Endothelial cell of umbilical vein (primary cell): ENCODE data around the gene SNX12. TPM values are rescaled to one million over a fixed set of nuclear protein-coding genes. Genes with fewer than 3 reads are reported as not detected.

Source experiments
- BruUV-seq: library from RNA; stranded (reverse); fragments of 400-500 nt; replicated peaks from 2 replicates; lab custom pipeline; 2021; lab: Mats Ljungman, UMichigan
- CTCF ChIA-PET: fragments of 300-600, 350-600 bp; sonication (Branson Sonifier 250); formaldehyde crosslinking; loops from one replicate; lab custom pipeline; 2021; ENCODE audit warnings: antibody characterized with exemption, inconsistent platforms; lab: Charles Lee
- POLR2A ChIA-PET: fragments of 300-600, 350-600 bp; sonication (Branson Sonifier 250); formaldehyde crosslinking; loops from one replicate; lab custom pipeline; 2021; ENCODE audit warnings: antibody characterized with exemption, inconsistent platforms; lab: Charles Lee
- DNase-seq: peaks from one replicate; pipeline ENCODE4 v3.0.0-alpha.2; 2011; ENCODE audit warnings: low read depth, low spot score
- FAIRE-seq: peaks from 2 replicates; lab custom pipeline; 2011; peaks lifted over from hg19 to GRCh38; lab: Jason Lieb, UNC
- H2AFZ ChIP-seq: 2 replicates; pipeline ENCODE4 v1.6.0; 2012; ENCODE audit warnings: low read depth, low read length, control low read depth, inconsistent platforms
- H3K27ac ChIP-seq: 2 replicates; pipeline ENCODE4 v1.5.1; 2011; ENCODE audit warnings: low read depth, mild to moderate bottlenecking, control low read depth, low read length, moderate library complexity; ENCODE audit not compliant: insufficient read depth
- H3K27me3 ChIP-seq, 2 experiments: 2 replicates each; pipeline versions ENCODE4 v1.6.0 to v1.6.1; 2011; ENCODE audit warnings: low read length in 2 of 2, mixed read lengths in 1 of 2; ENCODE audit not compliant: control insufficient read depth in 2 of 2, insufficient read depth in 2 of 2
- H3K36me3 ChIP-seq, 2 experiments: 2 replicates in 1 of 2; 3 replicates in 1 of 2; pipeline ENCODE4 v1.5.1; 2011; ENCODE audit warnings: low read length in 2 of 2, mild to moderate bottlenecking in 1 of 2, moderate library complexity in 1 of 2; ENCODE audit not compliant: control insufficient read depth in 2 of 2, insufficient read depth in 2 of 2; ENCODE audit errors: extremely low read depth in 1 of 2
- H3K4me1 ChIP-seq: 3 replicates; pipeline ENCODE4 v1.5.1; 2011; ENCODE audit warnings: mild to moderate bottlenecking, low read length; ENCODE audit not compliant: control insufficient read depth, insufficient read depth; ENCODE audit errors: extremely low read depth
- H3K4me2 ChIP-seq: 2 replicates; pipeline ENCODE4 v1.6.1; 2011; ENCODE audit warnings: low read length, control low read depth, mixed read lengths; ENCODE audit not compliant: insufficient read depth
- H3K4me3 ChIP-seq, 3 experiments: fragments of 200-600 bp in 1 of 3; sonication (generic), shearing (Covaris generic) in 1 of 3; replicated peaks in 1 of 3; 2 replicates each; pipeline ENCODE4 v1.5.1; 2011 to 2016; ENCODE audit warnings: control low read depth in 3 of 3, low read length in 3 of 3, mild to moderate bottlenecking in 2 of 3, inconsistent platforms in 1 of 3, low read depth in 1 of 3, moderate library complexity in 1 of 3; ENCODE audit not compliant: insufficient read depth in 1 of 3
- H3K79me2 ChIP-seq: 2 replicates; pipeline ENCODE4 v1.6.0; 2012; ENCODE audit warnings: low read length, inconsistent platforms; ENCODE audit not compliant: control insufficient read depth, insufficient read depth
- H3K9ac ChIP-seq: replicated peaks from 2 replicates; pipeline ENCODE3; 2011; ENCODE audit warnings: low read length, control low read depth; ENCODE audit not compliant: insufficient read depth; ENCODE audit errors: extremely low read depth
- H3K9me1 ChIP-seq: replicated peaks from 3 replicates; pipeline ENCODE4 v1.6.0; 2011; ENCODE audit warnings: mild to moderate bottlenecking, low read length; ENCODE audit not compliant: control insufficient read depth, insufficient read depth; ENCODE audit errors: extremely low read depth
- H3K9me3 ChIP-seq: replicated peaks from 2 replicates; pipeline ENCODE4 v1.5.1; 2012; ENCODE audit warnings: low read length, inconsistent platforms; ENCODE audit not compliant: control insufficient read depth, insufficient read depth
- H4K20me1 ChIP-seq: replicated peaks from 2 replicates; pipeline ENCODE3; 2011; ENCODE audit warnings: mild to moderate bottlenecking, low read length; ENCODE audit not compliant: control insufficient read depth, insufficient read depth; ENCODE audit errors: extremely low read depth
- CTCF ChIP-seq, 2 donors: IDR thresholded peaks; 1 replicate in 1 of 2; 2 replicates in 1 of 2; pipeline ENCODE4 v1.5.1; 2011; ENCODE audit warnings: low read length in 2 of 2, mild to moderate bottlenecking in 2 of 2, moderate library complexity in 2 of 2, control low read depth in 1 of 2, inconsistent platforms in 1 of 2, low read depth in 1 of 2; ENCODE audit not compliant: insufficient read depth in 1 of 2; ENCODE audit errors: extremely low read depth in 1 of 2
- EZH2 ChIP-seq: IDR thresholded peaks from 2 replicates; pipeline ENCODE4 v1.6.1; 2012; ENCODE audit warnings: borderline replicate concordance, low read depth, mild to moderate bottlenecking, moderate library complexity, low read length, inconsistent platforms; ENCODE audit not compliant: severe bottlenecking
- FOS ChIP-seq: IDR thresholded peaks from 2 replicates; pipeline ENCODE4 v1.6.1; 2011; ENCODE audit warnings: mild to moderate bottlenecking, low read length, moderate library complexity, borderline replicate concordance; ENCODE audit not compliant: insufficient read depth
- GATA2 ChIP-seq: IDR thresholded peaks from 2 replicates; pipeline ENCODE4 v1.7.0; 2011; ENCODE audit warnings: low read depth, mild to moderate bottlenecking, moderate library complexity, mixed read lengths, low read length; ENCODE audit not compliant: insufficient read length, insufficient read depth
- JUN ChIP-seq: IDR thresholded peaks from 2 replicates; pipeline ENCODE4 v1.6.1; 2011; ENCODE audit warnings: borderline replicate concordance, low read depth; ENCODE audit not compliant: insufficient read length, insufficient read depth
- MAX ChIP-seq: IDR thresholded peaks from 2 replicates; pipeline ENCODE4 v1.6.1; 2011; ENCODE audit not compliant: insufficient read depth, insufficient read length
- MYC ChIP-seq: IDR thresholded peaks from one replicate; pipeline ENCODE4 v1.6.1; 2011; ENCODE audit warnings: mild to moderate bottlenecking, low read depth, low read length
- POLR2A ChIP-seq: IDR thresholded peaks from 2 replicates; pipeline ENCODE4 v1.6.1; 2012; ENCODE audit warnings: low read depth, mild to moderate bottlenecking, control low read depth, low read length
- POLR2AphosphoS5 ChIP-seq: IDR thresholded peaks from 2 replicates; pipeline ENCODE4 v1.6.1; 2012; ENCODE audit warnings: low read depth, mild to moderate bottlenecking, control low read depth, low read length, moderate library complexity; ENCODE audit not compliant: insufficient read depth
- dilution Hi-C: fragments of 300-500 bp; cut with MboI; formaldehyde crosslinking; loops from one replicate; pipeline ENCODE4 v1.15.0; 2019; ENCODE audit warnings: low sequenced_read_pairs; ENCODE audit not compliant: extremely low pct_ligation_motif_present
- intact Hi-C: fragments of 100-400 bp; cut with micrococcal nuclease; formaldehyde crosslinking; loops from one replicate; pipeline ENCODE4 v1.10.0; 2022
- polyA plus RNA-seq, 4 experiments: library from polyadenylated mRNA; depleted of rRNA in 3 of 4; stranded (reverse) in 3 of 4; unstranded in 1 of 4; fragments of >200 nt; gene quantifications; 2 replicates each; pipeline versions ENCODE4 v1.2.1 to v1.2.3, GENCODE V29; 2011 to 2012; ENCODE audit warnings: missing spikeins in 1 of 4
- total RNA-seq: library from RNA; stranded (reverse); gene quantifications from 2 replicates; pipeline ENCODE4 v1.2.3, GENCODE V29; 2021

Gene SNX12
- total and polyA plus RNA-seq, 2 donors (not counting 3 experiments of a cell fraction or from before 2014, with no cell fraction given) = 85.4 to 90.6 TPM

- DNase-seq = no peak
- Histone ChIP-seq H3K9me3 (no peaks in the 10 kb centered on the region), H3K9ac (no peak overlapping the region), H3K36me3 (no peaks in the 10 kb centered on the region), H3K79me2 (no peaks in the 10 kb centered on the region), H2AFZ (no peak overlapping the region), H3K27ac (no peak overlapping the region), H4K20me1 (no peaks in the 10 kb centered on the region), H3K4me1 (no peaks in the 10 kb centered on the region), H3K4me3 (no peak overlapping the region), H3K9me1 (no peaks in the 10 kb centered on the region), H3K4me2 (no peak overlapping the region), H3K27me3 (peaks cover 3 to 4% of the 10 kb centered on the region in 2 experiments)
- dilution Hi-C loops (no loop called here), intact Hi-C loops (no loop called here)
- POLR2A ChIA-PET = no interaction called here
- TF ChIP-seq MYC (no peak), POLR2A (no peak), CTCF (IDR thresholded peaks at IDR 0.05; ENCODE audit: extremely low read depth in 1 of 2, insufficient read depth in 1 of 2, low read depth in 1 of 2, low read length in 2 of 2) (no peak), JUN (no peak), POLR2AphosphoS5 (no peak), MAX (no peak), GATA2 (no peak), EZH2 (no peak), FOS (no peak)
- CTCF ChIA-PET = interaction anchor here (1.1 kb wide), 1 partner anchor 9 kb away, joined by 3 read pairs; no protein-coding TSS in a partner anchor
- no peak for FAIRE-seq
- BruUV-seq = no TSS peak
Measured at GRCh38 chrX:71109051-71109450, 40.9 kb upstream of the SNX12 start.
